Cerebellar cortex (tissue), 1 donor: Measurements from ENCODE around the gene CRIP2.

ENCODE experiments used
- DNase-seq: peaks from one replicate; pipeline ENCODE4 v3.0.0-alpha.2; 2015; ENCODE audit warnings: low spot score

CRIP2 gene

GRCh38 chr14:105528586-105529318, 54.1 kb downstream of the CRIP2 start:
- DNase-seq, result no peak

- DNase-seq, result no peak
Observed at GRCh38 chr14:105529319-105529568, 54.6 kb downstream of the CRIP2 start.
